Embryonic facial prominence (tissue), 1 donor: ENCODE results near the gene FAM168A.

Experiments used
- DNase-seq: peaks from one replicate; pipeline ENCODE4 v3.0.0-alpha.2; 2016; ENCODE audit errors: extremely low spot score

The FAM168A gene

DNA sequence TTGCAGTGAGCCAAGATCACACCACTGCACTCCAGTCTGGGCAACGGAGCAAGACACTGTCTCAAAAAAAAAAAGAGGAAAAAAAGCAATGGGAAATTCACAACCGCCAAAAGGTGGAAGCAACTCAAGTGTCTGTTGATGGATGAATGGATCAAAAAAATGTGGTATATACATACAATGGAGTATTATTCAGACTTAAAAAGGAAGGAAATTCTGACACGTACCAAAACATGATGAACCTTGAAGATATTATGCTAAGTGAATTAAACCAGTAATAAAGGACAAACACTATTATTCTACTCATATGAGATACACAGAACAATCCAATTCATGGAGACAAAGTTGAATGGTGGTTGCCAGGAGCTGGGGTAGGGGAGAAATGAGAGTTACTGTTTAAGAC lies 40.9 kb downstream of the FAM168A start:
- no peak for DNase-seq

DNA sequence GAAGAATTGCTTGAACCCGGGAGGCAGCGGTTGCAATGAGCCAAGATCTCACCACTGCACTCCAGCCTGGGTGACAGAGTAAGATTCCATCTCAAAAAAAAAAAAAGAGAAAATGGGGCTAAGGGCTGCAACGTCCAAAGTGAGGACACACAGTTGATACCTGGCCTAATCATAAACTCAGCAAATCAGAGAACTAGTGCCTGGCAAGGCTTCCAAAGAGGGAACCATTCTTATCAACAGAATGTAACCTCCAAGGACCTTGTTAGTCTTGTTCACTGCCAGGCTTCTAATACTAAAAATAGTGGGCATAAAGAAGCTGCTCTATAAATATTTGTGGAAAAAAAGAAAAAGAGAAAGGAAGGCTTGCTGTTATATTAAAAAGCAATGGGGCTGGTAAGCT lies 42.3 kb downstream of the FAM168A start:
- DNase-seq, result no peak

DNA sequence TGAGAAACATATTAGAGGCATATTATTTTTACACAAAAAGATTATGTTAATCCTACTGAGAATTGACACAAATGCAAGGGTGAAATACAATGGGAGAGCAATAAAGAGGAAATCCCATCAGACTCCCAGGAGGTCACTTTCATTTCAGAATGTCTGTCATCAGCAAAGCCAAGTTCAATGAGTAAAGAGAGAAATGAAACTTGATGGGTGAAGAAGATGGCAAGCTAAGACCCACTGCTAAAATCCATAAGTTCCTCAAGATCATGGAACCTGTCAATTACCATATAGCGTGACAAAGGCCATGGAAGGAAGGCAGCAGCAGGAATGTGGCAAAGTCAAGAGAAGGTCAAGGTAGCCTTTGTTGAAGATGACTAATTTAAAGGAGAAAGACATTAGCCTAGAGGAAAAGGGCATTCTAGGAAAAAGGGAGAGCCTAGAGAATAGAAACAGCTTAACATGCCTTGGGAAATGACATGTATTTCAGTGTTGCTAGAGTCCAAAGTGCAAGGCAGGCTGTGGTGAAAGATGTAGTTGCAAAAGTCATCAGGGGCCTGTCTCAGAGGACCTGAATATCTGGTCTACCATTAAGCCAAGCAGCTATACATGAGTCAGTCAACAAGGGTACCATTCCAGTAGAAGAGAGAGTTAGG lies 43.1 kb downstream of the FAM168A start:
- DNase-seq, result no peak

DNA sequence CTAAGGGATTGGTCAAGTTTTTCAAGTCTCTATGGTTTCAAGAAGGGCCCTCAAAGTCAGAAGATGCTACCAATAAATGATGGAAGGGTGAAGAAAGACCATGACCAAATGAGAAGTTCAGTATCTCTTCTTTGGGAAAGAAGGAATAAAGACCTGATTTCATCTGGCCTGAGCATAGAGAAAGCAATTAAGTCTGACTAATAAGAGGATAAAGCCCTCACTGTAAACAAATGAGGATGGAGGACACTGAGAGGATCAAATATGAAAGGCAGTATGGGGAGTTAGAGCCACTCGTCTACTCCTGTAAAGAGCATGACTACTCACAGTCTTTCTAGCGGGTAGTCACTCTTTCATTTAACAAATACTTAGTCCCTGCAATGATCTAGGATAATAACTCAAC lies 44.6 kb downstream of the FAM168A start:
- no peak for DNase-seq

DNA sequence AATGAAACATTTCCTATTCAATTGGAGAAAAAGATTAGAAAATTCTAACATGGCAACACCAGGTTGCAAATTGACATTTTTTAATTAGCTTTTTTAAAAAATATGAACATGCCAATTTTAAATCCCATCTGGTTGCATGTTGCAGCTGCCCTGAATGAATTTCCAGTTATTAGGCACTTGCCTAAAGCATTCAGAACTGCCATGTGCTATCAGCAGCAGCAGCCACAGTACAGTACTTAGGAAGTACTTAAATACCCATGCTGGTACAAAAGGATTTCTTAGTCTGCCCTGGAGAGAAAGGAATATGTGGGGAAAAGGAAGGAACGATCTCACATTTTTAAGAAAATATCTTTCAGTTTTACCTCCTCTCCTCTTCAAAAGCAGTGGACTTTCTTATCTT lies 46.2 kb downstream of the FAM168A start:
- no peak for DNase-seq

DNA sequence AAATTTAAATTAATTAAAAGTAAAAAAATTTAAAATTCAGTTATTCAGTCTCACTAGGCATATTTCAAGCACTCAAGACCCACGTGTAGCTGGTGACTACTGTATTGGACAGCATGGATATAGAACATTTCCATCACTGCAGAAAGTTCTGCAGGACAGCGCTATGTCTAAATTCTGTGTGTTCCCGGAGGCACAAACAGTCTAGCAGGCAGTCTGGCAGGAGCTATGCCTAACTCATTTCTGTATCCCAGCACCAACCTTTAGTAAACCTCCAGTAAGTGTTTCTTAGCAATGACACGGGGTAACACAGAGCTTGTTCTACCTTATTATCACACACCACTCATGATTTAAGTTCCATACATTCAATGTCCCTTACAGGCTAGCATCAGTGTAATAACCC lies 48.5 kb downstream of the FAM168A start:
- DNase-seq, result no peak

DNA sequence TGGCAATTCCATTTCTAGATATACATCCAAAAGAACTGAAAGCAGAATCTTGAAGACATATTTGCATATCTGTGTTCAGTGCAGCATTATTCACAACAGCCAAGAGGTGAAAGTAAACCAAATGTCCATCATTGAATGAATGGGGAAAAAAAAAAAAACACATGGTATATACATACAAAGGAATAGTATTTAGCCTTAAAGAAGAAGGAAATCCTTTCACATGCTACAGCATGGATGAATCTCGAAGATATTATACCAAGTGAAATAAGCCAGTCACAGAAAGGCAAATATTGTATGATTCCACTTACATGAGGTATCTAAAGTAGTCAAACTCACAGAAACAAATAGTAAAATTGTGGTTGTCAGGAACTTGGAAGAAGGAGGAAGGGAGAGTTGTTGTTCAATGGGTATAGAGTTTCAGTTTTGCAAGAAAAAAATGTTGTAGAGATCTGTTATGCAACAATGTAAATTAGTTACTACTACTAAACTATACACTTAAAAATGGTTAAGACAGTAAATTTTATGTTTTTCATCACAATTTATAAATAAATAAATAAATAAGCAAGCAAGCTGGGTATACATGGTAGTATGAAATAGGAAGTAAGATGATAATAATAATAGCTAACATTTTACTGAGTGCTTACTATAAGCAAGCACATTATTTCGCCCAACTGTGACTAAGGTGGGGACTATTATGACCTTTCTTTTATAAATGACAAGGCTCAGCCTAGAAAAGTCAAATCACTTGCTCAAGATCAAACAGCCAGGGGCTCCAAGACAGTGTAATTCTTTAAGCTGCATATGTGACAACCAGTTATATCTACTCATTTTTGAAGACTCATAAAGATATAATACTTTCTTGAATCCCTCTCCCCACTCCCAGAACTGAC lies 50.0 kb downstream of the FAM168A start:
- no peak for DNase-seq

- no peak for DNase-seq
These were observed 55.7 kb downstream of the FAM168A start for GRCh38 chr11:73542175-73542574.

- DNase-seq, result no peak
These were observed 58.3 kb downstream of the FAM168A start for GRCh38 chr11:73539506-73540084.

DNA sequence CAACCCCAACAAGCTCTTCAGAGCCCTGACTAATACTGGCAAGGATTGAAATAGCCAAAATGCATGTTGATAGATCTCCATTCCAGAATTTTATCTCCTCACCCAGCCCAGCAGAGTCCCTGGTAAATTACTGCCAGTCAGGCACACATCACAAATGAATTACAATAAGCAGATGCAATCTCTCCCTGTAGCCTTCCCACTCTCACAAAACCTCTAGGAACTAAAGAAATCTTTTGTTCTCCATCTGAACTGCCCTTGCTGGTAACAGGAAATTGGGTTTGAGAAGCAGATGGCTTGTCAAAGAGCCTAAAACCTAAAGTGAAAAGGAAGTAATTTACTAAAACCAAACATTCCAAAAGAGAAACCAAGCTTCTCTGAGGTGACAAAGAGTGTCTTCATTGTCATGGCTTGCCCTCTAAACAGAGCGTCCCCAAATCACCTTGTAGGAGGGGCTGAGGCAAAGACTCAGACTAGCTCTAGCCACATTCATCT lies 59.5 kb downstream of the FAM168A start:
- DNase-seq, result no peak

DNA sequence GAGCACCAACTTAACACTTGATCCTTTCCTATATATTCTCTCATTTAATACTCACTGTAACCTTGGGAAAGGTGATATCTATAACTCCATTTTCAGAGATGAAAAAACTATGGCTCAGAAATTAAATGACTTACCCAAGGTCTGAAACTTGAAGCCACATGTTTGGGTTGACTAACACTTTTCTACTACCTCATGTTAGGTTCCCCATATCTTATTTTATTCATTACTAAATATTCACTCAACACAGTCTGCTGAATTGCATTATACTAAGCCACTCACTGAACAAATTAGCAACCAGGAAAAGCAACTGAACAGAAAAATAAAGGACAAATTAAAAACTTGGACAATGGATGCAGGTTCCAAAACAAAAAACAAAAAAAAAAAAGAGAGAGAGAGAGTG lies 59.9 kb downstream of the FAM168A start:
- no peak for DNase-seq

DNA sequence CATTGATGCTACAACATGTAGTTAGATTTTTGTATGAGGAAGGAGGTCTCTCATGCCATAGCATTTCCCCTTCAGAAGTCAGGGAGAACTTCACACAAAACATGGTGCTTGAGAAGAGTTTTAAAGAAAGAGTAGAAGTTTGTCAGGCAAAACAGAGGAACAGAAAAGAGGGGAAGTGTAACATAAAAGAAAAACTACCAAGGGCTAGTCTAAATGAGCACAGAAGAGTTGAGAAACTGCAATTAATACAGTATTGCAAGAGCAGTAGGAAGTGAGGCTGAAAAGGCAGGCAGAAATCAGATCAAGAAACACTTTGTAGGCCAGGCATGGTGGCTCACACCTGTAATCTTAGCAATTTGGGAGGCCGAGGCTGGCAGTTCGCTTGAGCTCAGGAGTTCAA lies 61.0 kb downstream of the FAM168A start:
- DNase-seq, result no peak

GRCh38 chr11:73532310-73532709 lies 65.6 kb downstream of the FAM168A start:
- no peak for DNase-seq

DNA sequence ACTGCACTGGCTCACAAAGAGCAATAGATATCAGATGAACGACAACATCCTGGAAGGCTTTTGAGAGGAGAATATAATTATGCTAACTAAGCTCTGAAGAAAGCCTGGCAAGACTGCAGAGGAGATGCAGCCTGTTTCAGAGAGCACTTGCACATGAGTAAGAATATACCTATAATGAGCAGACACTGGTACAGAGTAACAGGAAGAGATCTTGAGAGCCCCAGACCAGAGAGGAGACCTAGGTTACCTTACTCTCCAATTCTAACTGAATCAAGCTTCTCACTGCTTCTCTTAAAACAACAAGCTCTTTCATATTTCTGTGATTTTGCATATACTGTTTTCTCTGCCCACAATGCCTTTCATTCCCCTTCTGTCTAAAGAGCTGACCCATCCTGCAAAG lies 66.5 kb downstream of the FAM168A start:
- DNase-seq, result no peak

DNA sequence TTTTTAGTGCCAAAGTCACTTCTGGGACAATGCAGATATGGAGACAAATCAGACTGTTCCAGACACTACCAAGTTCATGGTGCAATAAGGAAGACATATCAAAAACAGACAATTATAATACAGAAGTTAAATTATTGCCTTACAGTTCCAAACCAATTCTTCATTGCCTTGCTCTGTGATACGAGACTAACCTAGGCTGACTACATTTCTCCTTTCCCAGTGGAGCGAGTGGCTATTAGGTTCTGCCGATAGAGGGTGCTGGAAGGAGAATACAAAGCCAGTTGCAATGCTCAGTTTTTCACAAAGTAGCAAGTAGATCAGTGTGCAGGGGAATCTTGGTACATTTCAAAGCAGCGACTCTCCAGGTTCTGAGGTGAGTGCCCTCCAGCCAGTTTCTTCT lies 67.8 kb downstream of the FAM168A start:
- no peak for DNase-seq

DNA sequence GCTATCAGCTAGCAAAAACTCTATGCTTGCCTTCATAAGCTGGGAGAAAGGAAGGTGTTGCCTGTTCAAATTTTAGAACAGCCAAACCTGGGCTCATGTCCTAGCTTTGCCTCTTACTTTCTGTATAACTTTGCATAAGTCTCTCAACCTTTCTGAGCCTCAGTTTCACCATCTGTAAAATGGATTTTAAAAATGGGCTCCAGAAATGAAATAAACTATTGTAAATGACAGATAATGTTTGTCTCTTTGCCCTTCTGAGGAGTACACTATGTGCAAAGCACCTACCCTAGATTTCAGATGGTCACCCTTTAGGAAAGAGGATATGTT lies 68.7 kb downstream of the FAM168A start:
- DNase-seq, result no peak

GRCh38 chr11:73528483-73529203 lies 69.3 kb downstream of the FAM168A start:
- DNase-seq, result no peak

DNA sequence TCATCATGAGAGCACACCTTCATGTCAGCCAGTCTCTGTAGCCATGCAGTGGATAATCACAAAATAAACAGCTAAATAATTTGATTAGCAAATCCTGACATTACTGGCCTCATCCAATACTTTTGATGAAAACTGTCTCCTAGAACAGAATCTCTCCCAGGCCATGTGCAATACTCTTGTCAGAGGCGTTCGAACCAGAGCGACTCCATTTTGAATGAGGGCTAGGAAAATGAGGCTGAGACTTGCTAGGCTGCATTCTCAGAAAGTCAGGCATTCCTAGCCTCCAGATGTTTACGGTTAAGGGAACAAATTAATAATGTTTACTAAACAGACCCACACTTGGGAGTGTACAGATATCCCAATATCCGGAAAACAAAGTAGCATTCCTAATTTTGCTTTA lies 69.9 kb downstream of the FAM168A start:
- no peak for DNase-seq

GRCh38 chr11:73525611-73526010 lies 72.3 kb downstream of the FAM168A start:
- no peak for DNase-seq

DNA sequence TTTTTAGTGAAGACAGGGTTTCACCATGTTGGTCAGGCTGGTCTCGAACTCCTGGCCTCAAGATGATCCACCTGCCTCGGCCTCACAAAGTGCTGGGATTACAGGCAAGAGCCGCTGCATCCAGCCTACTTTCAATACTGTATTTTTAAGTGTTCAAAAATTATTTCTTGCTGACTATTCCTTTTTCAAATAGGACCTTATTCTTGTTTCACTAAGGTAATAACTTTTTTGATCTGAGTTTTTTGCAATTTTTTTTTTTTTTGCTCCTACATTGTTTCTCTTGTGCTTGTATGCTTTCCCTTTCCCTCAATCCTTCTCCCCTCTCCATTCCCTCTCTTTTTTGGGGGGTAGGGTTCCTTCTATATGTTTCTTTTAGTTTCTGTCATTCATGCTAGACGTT lies 73.1 kb downstream of the FAM168A start:
- DNase-seq, result no peak

DNA sequence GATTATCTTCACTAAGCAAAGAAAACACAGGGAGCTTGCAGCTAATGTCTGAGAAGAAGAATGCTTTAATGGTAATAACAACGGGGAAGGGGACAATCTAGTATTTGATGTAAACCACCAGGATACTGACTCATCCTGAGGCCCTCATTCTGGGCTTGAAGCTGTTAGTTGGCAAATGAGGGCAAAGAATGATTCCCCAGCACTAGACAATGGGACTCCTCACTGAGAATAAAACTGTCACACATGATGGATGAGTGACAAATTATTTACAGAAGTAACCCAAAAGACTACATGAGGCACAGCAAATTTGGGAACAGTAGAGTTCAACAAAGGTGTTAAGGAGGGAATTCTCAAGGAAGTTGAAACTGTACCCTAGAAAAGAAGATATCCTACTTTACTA lies 76.3 kb downstream of the FAM168A start:
- DNase-seq, result no peak

GRCh38 chr11:73520353-73521061 lies 77.4 kb downstream of the FAM168A start:
- no peak for DNase-seq
